ENCODE data around the gene TMEM138.

The TMEM138 gene

GRCh38 chr11:61404103-61404502 lies 41.9 kb downstream of the TMEM138 start:
- Histone ChIP-seq H3K9ac (ENCODE audit: low read depth, low read length, poor library complexity, severe bottlenecking) (no peak overlapping the region), H2AFZ (ENCODE audit: low read length) (no peak overlapping the region), H3K9me3 (ENCODE audit: insufficient read depth, low read depth, low read length) (no peaks in the 10 kb centered on the region), H3K9me2 (replicated peaks; ENCODE audit: low read depth, low read length) (no peaks in the 10 kb centered on the region), H3K79me2 (ENCODE audit: insufficient read depth, low read length) (no peaks in the 10 kb centered on the region), H4K20me1 (ENCODE audit: insufficient read depth, low read length, poor library complexity, severe bottlenecking) (peaks cover 5% of the 10 kb centered on the region), H3K4me1 (ENCODE audit: insufficient read depth, low read length, poor library complexity, severe bottlenecking) (no peaks in the 10 kb centered on the region), H3K4me2 (ENCODE audit: low read depth, low read length, poor library complexity, severe bottlenecking) (no peak overlapping the region), H3K36me3 (ENCODE audit: insufficient read depth, low read length) (peaks cover 84% of the 10 kb centered on the region; the same call in 1 of the 2 replicates), H3F3A (ENCODE audit: low read depth) (peaks cover 3% of the 10 kb centered on the region; the same call in 1 of the 2 replicates), H3K27me3 (ENCODE audit: insufficient read depth, low read length, poor library complexity, severe bottlenecking) (no peaks in the 10 kb centered on the region), H3K4me3 (ENCODE audit: low read length, poor library complexity, severe bottlenecking) (no peak overlapping the region)
- TF ChIP-seq, protein P1, sequence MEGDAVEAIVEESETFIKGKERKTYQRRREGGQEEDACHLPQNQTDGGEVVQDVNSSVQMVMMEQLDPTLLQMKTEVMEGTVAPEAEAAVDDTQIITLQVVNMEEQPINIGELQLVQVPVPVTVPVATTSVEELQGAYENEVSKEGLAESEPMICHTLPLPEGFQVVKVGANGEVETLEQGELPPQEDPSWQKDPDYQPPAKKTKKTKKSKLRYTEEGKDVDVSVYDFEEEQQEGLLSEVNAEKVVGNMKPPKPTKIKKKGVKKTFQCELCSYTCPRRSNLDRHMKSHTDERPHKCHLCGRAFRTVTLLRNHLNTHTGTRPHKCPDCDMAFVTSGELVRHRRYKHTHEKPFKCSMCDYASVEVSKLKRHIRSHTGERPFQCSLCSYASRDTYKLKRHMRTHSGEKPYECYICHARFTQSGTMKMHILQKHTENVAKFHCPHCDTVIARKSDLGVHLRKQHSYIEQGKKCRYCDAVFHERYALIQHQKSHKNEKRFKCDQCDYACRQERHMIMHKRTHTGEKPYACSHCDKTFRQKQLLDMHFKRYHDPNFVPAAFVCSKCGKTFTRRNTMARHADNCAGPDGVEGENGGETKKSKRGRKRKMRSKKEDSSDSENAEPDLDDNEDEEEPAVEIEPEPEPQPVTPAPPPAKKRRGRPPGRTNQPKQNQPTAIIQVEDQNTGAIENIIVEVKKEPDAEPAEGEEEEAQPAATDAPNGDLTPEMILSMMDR (conservative IDR thresholded peaks at IDR 0.05; ENCODE audit: low read length): no peak
- TF ChIP-seq EZH2phosphoT487 (IDR thresholded peaks at IDR 0.05; ENCODE audit: borderline replicate concordance): no peak

DNA sequence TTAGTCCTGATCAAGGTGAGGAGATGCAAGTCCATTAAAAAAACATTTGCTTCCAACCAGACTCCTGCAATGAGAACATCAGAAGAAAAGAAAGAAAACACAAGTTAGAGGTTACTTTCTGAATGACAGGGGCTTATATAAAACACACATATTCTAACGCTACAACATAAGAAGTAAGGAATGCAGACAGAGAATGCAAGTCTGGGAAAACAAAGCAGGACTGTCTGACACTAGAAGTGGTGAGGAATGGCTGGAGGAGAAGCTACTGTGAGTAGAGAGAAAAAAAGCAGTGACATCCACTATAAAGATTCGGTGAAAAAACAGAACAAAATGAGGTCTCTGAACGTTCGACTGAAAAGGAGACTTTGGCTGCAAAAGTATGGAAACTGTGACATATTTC lies 42.5 kb downstream of the TMEM138 start:
- H3K27me3 ChIP-seq (ENCODE audit: insufficient read depth, low read length, poor library complexity, severe bottlenecking): no peaks in the 10 kb centered on the region
- H3K36me3 ChIP-seq (ENCODE audit: insufficient read depth, low read length): peaks cover 88% of the 10 kb centered on the region; the same call in 1 of the 2 replicates
- H3F3A ChIP-seq (ENCODE audit: low read depth): peaks cover 3% of the 10 kb centered on the region; the same call in 1 of the 2 replicates
- H3K4me2 ChIP-seq (ENCODE audit: low read depth, low read length, poor library complexity, severe bottlenecking): no peak overlapping the region
- H4K20me1 ChIP-seq (ENCODE audit: insufficient read depth, low read length, poor library complexity, severe bottlenecking): peaks cover 5% of the 10 kb centered on the region
- no peak overlapping the region for H3K9ac ChIP-seq (ENCODE audit: low read depth, low read length, poor library complexity, severe bottlenecking)
- H3K9me3 ChIP-seq (ENCODE audit: insufficient read depth, low read depth, low read length): no peaks in the 10 kb centered on the region
- no peaks in the 10 kb centered on the region for H3K4me1 ChIP-seq (ENCODE audit: insufficient read depth, low read length, poor library complexity, severe bottlenecking)
- TF ChIP-seq EZH2phosphoT487 (IDR thresholded peaks at IDR 0.05; ENCODE audit: borderline replicate concordance): no peak
- TF ChIP-seq, protein P1 (conservative IDR thresholded peaks at IDR 0.05; ENCODE audit: low read length): no peak
- no peak overlapping the region for H2AFZ ChIP-seq (ENCODE audit: low read length)
- no peaks in the 10 kb centered on the region for H3K79me2 ChIP-seq (ENCODE audit: insufficient read depth, low read length)
- H3K4me3 ChIP-seq (ENCODE audit: low read length, poor library complexity, severe bottlenecking): no peak overlapping the region
- no peaks in the 10 kb centered on the region for H3K9me2 ChIP-seq (replicated peaks; ENCODE audit: low read depth, low read length)

DNA sequence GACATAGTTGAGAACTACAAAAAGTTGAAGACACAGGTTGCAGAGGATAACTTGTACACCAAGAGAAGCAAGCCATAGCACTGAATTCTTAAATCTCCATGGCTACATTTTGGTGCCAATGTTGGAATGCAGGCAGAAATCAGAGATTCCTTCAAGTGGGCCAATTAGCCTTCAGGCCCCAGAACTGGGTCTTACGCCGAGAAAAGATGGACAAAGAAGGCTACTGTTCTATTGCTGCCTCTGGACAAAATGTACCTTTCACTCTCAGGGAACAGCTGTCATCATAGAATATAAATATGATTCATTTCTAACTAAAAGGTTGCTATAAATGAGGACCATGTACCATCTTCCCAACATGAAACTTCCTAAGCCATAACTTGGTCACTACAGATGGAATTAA lies 43.9 kb downstream of the TMEM138 start:
- Histone ChIP-seq H3K9me2 (replicated peaks; ENCODE audit: low read depth, low read length) (no peaks in the 10 kb centered on the region), H3K36me3 (ENCODE audit: insufficient read depth, low read length) (peaks cover 92% of the 10 kb centered on the region; the same call in 1 of the 2 replicates), H3K4me3 (ENCODE audit: low read length, poor library complexity, severe bottlenecking) (no peak overlapping the region), H3F3A (ENCODE audit: low read depth) (peaks cover 3% of the 10 kb centered on the region; the same call in 1 of the 2 replicates), H2AFZ (ENCODE audit: low read length) (no peak overlapping the region), H3K79me2 (ENCODE audit: insufficient read depth, low read length) (no peaks in the 10 kb centered on the region), H3K27me3 (ENCODE audit: insufficient read depth, low read length, poor library complexity, severe bottlenecking) (no peaks in the 10 kb centered on the region), H3K9ac (ENCODE audit: low read depth, low read length, poor library complexity, severe bottlenecking) (no peak overlapping the region), H3K4me1 (ENCODE audit: insufficient read depth, low read length, poor library complexity, severe bottlenecking) (no peaks in the 10 kb centered on the region), H3K9me3 (ENCODE audit: insufficient read depth, low read depth, low read length) (no peaks in the 10 kb centered on the region), H4K20me1 (ENCODE audit: insufficient read depth, low read length, poor library complexity, severe bottlenecking) (peaks cover 5% of the 10 kb centered on the region), H3K4me2 (ENCODE audit: low read depth, low read length, poor library complexity, severe bottlenecking) (no peak overlapping the region)
- no peak for TF ChIP-seq EZH2phosphoT487 (IDR thresholded peaks at IDR 0.05; ENCODE audit: borderline replicate concordance)

Measured in Loucy (cell line).